OCI-LY3 (cell line): ENCODE data around the gene TUBB3.

ENCODE experiments used
- EZH2phosphoT487 ChIP-seq: fragments of 200-600 bp; shearing (Covaris generic); IDR thresholded peaks from 2 replicates; pipeline ENCODE4 v1.6.1; 2018; ENCODE audit warnings: antibody characterized with exemption, mixed run types, low read depth
- TF ChIP-seq, protein P1 (sequence below): fragments of 200-600, 300-600 bp; sonication (generic); IDR thresholded peaks from 2 replicates; pipeline ENCODE4 v1.5.1; 2014; ENCODE audit warnings: antibody characterized with exemption, low read length, low read depth

DNA sequence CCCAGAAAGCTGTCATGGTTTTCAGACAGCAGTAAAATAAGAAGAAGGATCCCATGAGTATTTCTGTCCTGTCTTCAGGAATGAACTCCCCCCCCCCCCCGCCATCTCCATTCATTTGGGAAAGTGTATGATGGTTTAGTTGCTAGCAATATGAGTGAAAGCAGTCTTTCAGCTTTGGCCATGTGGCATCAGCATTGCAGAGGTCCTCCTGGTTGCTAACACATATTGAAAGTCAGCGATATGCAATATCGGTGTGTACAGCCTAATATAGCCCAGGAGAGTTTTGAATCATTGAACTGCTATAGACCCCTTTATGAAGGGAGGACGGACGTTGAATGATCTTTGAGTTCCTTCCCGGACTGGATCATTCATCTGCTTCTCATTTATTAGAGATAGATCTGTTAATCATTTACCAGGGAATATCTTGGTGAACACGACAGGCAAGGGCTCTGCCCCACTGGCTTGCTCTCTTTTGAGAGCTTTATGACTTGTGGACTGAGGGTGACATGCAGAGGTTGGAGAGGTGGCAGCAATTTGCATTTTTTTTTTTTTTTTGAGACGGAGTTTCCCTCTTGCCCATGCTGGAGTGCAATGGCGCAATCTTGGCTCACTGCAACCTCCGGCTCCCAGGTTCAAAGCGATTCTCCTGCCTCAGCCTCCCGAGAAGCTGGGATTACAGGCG, 50.7 kb downstream of the TUBB3 start:
- TF ChIP-seq, protein P1, sequence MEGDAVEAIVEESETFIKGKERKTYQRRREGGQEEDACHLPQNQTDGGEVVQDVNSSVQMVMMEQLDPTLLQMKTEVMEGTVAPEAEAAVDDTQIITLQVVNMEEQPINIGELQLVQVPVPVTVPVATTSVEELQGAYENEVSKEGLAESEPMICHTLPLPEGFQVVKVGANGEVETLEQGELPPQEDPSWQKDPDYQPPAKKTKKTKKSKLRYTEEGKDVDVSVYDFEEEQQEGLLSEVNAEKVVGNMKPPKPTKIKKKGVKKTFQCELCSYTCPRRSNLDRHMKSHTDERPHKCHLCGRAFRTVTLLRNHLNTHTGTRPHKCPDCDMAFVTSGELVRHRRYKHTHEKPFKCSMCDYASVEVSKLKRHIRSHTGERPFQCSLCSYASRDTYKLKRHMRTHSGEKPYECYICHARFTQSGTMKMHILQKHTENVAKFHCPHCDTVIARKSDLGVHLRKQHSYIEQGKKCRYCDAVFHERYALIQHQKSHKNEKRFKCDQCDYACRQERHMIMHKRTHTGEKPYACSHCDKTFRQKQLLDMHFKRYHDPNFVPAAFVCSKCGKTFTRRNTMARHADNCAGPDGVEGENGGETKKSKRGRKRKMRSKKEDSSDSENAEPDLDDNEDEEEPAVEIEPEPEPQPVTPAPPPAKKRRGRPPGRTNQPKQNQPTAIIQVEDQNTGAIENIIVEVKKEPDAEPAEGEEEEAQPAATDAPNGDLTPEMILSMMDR, result no peak
- TF ChIP-seq EZH2phosphoT487, result no peak
